ENCODE results near the gene SPSB1.

Gene SPSB1

DNA sequence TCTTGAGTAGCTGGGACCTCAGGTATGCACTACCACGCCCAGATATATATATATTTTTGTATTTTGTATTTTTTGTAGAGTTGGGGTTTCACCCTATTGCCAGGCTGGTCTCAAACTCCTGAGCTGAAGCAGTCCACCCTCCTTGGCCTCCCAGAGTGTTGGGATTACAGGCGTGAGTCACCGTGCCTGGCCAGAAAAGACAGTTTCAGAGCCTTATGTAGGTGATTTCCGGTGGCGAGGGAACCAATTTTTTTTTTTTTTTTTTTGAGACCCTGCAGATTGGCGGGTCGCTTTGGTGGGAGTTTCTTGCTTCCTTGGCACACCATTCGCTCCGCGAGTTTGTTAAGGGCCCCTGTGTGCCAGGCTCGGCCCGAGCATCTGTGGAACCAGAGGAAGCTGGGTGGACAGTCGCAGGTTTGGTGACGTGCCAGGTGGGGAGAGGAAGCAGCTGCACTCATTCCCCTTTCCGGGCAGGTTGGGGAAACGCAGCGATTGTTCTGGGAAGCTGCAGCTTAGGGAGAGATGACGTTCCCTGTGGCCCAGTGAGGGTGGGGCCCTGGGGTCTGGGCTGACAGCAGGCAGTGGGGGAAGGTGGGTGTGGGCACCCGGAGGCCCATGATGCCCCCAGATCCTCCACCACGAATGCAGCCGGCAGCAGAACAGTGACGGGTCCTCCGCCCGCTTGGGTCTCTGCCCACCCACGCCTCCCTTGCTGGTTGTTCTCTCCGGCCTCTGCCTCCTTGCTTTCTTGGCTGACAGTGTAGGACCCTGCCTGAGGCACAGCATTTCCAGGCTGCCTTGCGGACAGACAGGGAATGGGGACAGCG is 25.1 kb downstream of the SPSB1 start:
- DNase-seq (ENCODE audit: low read depth in 3 of 3, low spot score in 1 of 3), result no peak

DNA sequence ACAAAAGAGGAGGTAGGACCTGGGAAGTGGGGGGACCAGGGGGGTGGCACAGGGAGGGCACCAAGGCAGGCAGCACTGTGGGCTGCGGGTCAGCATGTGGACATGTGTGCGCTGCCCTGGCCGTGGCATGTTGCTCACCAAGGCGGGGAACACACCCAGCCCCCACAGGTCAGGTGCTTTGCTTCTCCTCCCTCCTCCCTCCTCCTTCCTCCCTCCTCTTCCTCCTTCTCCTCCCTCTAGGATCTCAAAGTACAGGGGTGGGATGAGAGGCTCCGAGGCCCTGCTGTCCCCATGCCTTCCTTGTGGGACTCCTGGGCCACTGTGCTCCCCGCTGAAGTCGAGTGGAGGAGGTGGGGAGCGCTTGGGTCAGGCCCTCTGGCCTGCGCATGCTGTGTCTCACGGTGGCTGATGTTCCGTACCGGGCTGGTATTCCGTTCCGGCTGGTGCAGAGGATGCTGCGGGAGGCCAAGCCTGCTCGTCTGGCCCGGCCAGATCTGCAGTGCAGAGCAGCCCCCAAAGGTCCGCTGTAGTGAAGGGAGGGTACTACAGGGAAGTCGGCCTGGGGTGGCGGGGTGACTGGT is 26.6 kb downstream of the SPSB1 start:
- DNase-seq (ENCODE audit: low read depth in 3 of 3, low spot score in 1 of 3), result no peak

DNA sequence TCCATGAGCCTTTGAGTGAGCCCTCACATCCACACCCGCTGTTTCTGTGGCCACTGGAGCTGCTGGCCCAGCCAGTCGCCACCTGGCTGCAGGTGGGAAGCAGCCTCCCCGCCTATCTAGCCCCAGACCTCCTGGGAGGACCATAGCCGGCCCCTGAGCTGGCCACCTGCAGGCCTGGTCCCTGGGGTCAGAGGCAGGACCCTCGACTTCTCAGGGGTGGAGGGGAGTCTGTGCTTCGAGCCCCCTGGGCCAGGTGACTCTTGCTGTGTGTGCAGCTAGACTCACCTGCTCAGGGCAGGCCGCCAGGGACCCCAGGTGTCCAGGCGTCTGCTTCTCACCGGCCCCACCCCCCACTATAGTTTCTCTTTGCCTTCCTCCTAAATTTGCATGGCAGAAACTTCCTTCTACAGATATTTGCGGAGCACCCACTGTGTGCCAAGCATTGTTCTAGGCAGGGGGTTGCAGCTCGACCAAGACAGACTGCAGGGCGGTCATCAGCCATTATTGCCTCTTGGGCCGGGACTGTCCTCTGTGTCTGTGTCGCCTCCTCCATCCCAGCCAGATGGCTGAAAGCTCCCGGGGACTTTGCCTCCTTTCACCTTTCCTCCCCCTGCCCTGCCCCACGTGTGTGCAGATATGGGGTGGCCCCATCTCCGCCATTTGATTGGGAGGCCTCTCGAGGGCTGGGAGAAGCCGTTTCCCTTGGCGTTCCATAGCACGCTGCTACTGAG is 27.3 kb downstream of the SPSB1 start:
- no peak for DNase-seq (ENCODE audit: low read depth in 3 of 3, low spot score in 1 of 3)

DNA sequence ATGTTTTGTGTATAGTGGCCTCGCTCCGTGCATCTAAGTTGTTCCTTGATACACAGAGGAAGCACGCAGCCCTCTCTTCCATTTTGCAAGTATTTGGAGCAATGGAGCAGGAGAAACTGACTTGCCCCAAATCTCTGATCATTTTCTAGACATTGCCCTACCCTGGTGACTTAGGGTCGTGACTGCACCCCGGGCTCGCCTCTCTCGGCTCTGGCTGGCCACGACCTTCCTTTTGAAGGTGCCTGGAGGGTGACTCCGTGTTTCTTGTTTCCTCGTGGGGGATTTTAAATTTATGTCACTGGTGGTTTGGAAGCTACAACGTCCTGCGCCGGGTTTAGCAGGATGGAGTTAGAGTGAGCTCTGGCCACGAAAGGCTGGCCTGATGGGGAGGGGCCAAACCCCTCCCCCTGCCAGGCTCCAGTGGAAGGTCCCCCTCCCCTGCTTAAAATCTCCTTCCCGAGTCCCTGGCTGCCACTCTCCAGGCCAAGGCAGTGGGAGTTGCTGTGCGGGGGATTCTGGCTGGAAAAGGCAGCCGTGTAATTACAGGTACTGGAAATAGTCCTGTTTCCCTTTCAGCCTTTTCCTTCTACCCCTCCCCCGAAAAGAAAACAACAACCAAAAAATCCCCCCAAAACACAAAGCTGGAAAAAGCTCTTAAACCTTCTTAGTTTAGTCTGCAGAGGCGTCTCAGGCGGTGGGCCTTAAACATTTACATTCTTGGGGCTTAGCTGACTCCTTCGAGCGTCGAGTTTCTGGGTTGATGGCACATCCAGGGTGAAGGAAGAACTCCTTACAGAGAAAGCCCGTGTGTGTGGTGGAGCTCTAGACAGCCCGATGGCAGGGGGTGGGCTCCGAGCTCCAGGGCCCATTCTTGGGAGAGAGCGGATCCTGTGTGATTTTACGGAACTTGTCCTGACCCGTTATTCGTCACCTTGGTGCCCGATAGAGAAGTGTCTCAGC is 28.1 kb downstream of the SPSB1 start:
- DNase-seq (ENCODE audit: low read depth in 3 of 3, low spot score in 1 of 3), result no peak

DNA sequence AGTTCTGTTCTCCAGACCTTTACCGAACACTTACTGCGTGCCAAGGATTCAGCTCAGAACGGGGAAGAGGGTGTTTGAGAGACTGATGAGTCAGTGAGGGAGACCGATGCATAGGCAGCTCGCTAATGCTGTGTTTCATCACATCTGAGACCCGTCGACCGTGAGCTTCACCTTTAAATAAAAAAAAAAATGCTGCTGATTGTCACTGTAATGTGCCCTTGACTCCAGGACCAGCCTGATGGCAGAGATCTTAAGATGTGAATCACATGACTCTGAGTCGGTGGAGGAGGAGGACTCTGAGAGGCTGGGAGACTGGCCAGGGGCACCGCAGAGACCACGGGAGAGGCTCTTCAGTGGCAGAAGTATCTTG is 28.8 kb downstream of the SPSB1 start:
- no peak for DNase-seq (ENCODE audit: low read depth in 3 of 3, low spot score in 1 of 3)

DNA sequence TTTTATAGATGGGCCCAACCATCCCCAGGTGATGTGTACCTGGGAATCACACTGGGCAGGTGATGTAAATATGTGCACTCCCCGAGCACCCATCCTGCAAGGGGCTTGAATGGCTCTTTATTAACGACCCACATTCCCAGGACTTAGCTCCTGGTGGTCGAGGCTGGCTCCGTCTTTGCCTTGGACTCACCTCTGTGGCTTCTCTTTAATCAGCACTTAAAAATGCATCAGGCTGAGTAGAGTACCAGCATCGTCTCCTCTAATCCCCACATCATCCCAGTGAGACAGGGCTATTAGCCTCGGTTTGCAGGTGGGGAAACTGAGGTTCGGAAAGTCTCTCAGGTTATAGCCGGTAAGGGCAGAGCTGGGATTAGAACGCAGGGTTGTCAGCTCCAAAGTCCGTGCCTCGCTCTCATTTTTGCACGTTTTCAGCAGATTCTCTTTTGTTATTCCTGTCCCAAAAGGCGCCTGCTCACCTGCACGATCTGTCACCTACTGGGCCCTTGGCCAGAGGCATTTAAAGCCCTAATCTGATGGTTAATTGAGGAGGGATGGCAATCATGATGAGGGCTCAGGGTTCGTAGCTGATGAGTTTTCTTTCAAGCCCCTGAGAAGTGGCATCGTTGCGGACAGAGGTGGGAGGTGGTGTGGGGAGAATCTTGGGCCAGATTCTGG is 29.4 kb downstream of the SPSB1 start:
- no peak for DNase-seq (ENCODE audit: low read depth in 3 of 3, low spot score in 1 of 3)

DNA sequence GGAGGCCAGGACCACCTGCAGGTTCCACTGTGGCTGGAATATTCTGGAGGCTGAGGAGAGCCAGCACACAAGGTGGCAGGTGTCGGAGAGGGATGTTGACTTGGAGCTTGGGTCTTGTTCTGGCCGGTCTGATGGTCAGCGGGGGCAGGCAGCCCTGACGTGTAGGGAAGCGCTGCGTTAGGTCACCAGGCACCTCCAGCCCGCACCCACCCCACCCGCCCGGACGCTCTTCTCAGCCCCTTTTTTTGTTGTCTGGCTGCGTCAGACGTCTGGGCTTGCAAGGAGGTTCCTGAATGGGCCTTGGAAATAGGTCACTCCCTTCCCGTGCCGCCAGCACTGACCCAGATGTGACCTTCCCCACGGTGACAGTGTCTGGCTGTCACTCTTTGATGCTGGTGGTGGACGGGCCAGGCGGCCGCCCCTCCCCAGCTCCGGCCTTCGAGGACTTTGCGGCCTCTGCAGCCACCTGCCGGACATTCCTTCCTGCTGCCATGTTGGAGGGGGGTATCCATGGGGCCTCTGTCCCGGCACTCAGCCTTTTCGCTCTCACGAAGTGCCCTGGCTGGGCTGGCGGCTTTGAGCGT is 30.1 kb downstream of the SPSB1 start:
- DNase-seq (ENCODE audit: low read depth in 3 of 3, low spot score in 1 of 3), result no peak

DNA sequence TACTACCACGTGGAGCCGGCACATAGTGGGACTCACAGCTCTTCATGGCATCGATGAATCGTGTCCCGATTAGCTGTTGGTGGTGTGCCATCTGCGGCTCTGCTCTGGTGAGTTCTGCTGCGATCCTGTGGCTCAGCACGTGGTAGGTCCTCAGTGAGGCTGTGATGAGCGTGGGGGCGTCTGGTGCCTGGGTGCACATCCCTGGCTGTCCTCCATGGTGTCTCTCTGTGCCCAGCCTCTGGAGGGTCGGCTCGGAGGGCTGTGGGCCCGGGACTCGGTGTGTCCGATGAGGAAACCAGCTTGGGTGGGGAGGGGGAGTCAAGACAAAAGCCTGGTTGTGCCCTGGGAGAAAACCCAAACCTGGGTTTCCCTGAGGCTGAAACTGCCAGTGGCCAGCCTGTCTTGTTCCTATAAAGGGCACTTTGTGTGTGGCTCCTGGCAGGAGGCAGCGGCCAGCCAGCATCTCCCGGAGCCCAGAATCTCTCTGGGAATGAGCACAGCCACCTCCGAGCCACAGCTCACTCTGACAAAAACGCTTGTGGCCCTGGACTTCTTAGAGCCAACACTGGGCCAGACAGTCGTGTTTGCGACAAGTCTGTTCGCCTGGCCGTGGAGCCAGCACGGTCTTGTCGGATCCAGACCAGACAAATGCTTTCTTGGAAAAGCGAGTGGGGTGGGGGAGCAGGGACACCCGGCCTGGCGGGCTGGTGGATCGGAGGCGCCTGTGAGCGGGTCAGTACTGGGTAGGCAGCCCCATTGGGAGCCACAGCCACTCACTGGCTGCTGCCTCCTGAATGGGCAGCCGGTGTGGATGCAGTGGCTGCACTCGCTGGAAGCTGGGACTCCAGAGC is 31.8 kb downstream of the SPSB1 start:
- DNase-seq (ENCODE audit: low read depth in 3 of 3, low spot score in 1 of 3), result no peak

DNA sequence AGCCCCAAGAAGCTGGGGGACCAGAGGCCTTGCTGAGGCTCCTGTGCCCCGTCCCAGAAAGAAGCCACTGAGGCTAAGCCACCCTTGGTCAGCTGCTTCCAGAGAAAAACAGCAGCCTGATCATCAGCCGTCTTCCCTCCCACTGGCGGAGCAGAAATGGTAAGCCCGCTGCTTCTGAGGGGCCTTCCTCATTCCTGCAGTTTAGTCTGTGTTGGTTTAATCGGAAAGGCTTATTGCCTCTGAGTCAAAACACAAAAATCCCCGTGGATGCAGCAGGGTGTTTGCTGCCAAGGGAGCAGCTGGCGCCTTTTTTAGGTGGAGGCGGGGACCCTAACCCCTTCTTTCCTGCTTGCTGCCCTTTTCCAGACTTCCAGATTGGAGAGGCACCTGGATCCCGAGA is 33.9 kb downstream of the SPSB1 start:
- no peak for DNase-seq (ENCODE audit: low read depth in 3 of 3, low spot score in 1 of 3)

DNA sequence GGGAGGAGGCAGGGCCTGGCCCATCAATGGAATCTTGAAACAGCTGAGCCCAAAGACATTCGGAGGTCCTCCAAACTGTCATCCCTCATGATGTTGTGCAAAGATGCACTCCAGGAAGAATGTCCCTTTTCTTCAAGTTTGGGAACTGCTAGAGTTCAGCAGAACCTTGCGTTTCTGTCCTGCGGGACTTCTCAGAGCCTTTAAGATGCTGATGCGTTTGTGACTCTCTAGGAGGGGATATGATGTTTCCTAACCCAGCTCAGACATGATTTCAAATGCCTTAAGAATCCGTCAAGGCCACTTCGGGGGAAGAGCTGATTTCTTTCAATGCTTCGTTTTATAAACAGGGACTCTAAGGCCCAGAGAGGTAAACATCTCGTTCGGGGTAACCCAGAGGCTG is 35.5 kb downstream of the SPSB1 start:
- DNase-seq (ENCODE audit: low read depth in 3 of 3, low spot score in 1 of 3), result no peak

DNA sequence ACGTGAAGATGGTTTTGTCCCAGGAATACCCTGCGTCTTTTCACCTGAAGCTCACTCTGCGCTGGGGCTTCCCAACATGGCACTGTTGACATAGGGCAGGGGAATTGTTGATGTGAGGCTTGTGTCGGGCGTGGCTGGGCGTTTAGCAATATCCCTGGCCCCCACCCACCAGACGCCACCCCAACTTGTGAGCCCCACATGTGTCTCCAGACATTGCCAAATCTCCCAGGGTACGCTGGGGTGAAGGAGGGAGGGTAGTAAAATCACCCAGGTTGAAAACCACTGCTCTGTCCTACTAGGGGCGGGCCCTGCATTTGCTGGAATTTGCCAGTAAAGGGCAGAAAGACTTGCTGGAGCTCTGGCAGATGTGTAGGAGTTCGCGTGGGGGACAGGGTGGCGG is 36.0 kb downstream of the SPSB1 start:
- no peak for DNase-seq (ENCODE audit: low read depth in 3 of 3, low spot score in 1 of 3)

DNA sequence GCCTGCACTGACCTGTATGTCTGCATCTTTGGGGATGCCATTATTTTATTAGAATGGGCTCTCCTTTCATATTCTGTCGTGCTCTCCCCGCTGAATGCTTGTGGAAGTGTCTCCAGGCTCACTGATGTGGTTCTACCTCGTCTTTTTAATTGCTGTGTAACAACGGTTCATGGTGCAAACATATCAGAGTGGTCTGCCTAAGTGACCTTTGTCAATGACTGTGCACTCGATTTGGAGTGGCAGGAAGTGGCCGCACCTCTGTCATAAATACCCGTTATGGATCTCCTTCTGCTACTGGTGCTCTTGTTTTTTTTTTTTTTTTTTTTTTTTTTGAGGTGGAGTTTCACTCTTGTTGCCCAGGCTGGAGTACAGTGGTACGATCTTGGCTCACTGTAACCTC is 38.3 kb downstream of the SPSB1 start:
- no peak for DNase-seq (ENCODE audit: low read depth in 3 of 3, low spot score in 1 of 3)

DNA sequence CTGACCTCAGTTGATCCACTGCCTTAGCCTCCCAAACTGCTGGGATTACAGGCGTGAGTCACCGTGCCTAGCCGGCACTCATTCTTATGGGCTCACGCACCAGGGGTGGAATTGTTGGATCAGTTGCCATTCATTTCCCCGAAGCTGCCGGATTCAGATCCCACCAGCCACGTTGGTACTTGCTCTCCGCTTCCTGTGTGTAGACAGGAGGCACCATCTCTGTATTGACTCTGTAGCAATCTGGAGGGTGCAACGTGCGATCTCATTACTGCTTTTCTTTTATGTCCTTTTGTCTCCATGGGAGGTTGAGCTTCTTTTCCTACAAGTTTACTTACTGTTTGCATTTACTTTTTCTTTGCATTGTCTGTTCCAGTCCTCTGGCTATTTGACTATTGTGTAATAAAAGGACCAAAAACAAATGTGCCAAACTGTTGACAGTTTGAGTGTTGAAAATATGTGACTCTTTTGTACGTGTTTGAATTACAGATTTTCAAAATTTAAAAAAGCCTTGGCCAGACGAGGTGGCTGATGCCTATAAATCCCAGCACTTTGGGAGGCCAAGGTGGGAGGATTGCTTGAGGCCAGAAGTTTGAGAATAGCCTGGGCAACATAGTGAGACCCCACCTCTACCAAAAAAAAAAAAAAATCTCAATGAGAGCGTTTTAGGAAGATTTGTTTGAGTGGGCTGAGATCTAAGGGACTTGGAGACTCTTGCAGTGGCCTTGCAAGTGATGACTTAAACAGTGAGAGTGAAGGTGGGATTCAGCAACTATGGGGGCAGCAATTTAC is 39.1 kb downstream of the SPSB1 start:
- no peak for DNase-seq (ENCODE audit: low read depth in 3 of 3, low spot score in 1 of 3)

DNA sequence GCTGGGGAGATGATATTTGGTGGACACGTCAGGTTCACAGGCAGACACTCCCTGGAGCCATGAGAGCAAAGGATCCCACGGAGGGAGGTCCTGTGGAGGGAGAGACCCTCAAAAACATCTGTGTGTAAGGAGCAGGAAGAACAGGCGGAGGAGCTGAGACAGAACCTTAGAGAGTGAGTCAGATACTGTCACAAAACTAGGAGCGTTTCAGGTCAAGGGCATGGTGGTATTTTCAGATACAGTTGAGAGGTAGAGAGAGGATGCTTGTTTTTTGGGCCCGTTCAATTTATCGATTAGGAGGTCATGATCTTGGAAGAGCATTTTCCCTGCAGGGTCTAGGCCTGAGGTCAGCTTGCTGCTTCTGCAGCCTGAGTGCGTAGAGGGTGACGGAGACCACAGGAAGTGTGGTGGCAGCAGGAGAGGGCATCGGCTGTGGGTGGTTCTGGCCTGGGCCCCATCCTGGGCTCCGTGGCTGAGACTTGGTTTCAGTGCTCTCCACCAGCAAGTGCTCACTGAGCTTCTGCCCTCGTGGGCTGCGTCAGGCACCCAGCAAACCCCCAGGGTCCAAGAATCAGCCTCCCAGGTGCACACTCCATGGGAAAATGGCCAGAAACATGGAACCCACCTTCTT is 39.9 kb downstream of the SPSB1 start:
- DNase-seq (ENCODE audit: low read depth in 3 of 3, low spot score in 1 of 3), result no peak

DNA sequence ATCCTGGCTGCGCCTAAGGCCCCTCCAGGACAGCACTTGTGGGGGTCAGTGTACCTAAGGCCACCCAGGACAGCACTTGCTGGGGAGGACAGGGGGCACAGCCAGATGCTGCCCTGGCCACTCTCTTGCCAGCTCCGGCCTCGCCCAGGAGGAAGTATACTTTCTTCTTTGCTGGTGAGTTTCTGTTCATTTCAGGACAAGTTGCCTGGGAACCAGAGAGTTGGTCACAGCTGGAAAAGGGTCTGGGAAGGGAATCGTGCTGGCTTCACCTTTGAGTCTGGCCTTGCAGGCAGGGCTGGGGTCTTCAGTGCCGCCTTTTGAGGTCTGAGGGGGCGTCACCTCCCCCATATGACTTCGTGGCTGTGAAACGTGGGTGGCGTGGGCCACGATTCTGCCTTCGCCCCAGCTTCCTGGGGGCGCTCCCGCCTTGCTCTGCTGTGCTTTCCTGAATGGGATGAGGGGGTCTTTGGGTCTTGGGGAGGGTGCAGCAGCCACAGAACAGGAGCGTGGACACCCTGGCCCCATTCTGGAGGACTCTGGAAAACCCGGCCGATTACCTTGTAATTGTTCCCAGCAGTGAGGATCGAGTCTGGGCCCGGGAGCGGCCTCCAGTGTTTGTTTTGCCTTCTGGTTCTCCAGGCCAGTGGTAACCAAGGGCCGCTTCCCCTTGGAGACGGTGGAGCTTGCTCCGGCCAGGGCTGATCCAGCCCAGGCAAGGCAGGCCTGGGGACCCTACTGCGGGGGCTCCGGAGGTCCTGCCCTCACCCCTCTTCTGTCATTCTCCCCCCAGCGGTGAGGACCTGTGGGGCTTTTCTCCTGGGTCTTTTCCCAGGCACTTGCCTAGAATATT is 45.9 kb downstream of the SPSB1 start:
- no peak for DNase-seq (ENCODE audit: low read depth in 3 of 3, low spot score in 1 of 3)

DNA sequence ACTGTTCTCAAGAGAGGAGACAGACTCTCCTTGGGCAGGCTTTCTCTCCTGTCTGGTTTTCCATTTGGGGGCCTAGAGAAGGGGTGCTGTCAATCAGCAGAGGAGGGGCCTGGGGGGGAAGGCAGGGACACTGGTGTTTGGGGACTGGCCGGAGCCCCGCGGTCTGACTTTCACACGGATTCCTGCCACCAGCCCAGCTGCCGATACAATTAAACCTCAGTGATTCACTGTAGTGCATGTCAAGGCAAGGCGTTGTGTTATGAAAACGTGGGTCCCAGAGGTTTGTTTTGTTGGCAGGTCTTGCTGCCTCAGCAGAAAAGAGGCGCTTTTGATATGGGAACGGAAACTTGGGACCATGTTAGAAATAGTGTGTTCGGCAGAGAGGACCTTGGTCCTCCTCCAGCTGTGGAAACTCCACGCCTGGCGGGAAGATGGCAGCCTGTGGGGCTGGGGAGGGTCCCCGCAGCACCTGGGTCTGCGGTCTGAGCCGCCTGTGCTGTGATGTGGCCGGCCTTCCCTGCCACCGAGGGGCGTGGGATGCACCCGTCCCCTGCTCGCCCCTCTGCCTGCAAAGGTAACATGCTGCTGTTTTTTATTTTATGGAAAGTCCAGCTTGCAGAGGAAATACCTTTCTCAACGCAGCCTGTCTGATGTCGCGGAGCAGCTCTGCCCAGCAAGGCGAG is 47.6 kb downstream of the SPSB1 start:
- no peak for DNase-seq (ENCODE audit: low read depth in 3 of 3, low spot score in 1 of 3)

DNA sequence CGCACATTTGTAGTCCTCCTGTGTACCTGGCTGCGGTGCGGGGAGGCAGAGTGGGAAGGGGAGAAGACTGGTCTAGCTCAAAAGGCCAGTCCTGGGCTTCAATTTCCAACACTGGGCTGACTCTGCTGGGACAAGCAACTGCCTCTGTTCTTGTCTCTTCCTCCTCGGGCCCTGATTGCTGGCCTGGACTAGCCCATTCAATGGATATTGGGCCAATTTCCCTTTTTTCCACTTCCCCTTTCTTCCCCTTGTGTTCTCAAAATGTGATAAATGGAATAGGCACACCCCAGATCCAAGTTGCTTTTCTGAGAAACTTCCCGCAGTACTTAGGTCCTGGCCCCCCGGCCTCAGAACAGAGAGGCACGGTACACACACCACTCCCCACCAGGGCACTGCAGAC is 48.2 kb downstream of the SPSB1 start:
- DNase-seq (ENCODE audit: low read depth in 3 of 3, low spot score in 1 of 3), result no peak
